ENCODE measurements around the gene ADGRG3. TPM values are rescaled to one million over a fixed set of nuclear protein-coding genes. Genes with fewer than 3 reads are reported as not detected.

ADGRG3 gene
- total and polyA plus RNA-seq, 2 experiments from 2014 or later = not detected

- Histone ChIP-seq H3F3A (ENCODE audit: insufficient read depth) (no peaks in the 10 kb centered on the region), H4K20me1 (ENCODE audit: insufficient read depth) (no peaks in the 10 kb centered on the region), H3K79me2 (ENCODE audit: insufficient read depth) (no peaks in the 10 kb centered on the region), H3K9ac (no peak overlapping the region), H3K27me3 (replicated peaks; ENCODE audit: insufficient read depth) (no peaks in the 10 kb centered on the region), H3K9me3 (ENCODE audit: low read depth) (no peaks in the 10 kb centered on the region), H3K36me3 (ENCODE audit: low read depth) (no peaks in the 10 kb centered on the region), H3K4me1 (ENCODE audit: insufficient read depth) (no peaks in the 10 kb centered on the region), H3K4me3 (no peak overlapping the region), H3K27ac (no peak overlapping the region), H2AFZ (no peak overlapping the region), H3K9me2 (ENCODE audit: insufficient read depth) (no peaks in the 10 kb centered on the region), H3K4me2 (ENCODE audit: unreplicated experiment) (no peak overlapping the region)
- in situ Hi-C loops (cut with MboI) = no loop called here
- TF ChIP-seq EZH2phosphoT487 (IDR thresholded peaks at IDR 0.05; ENCODE audit: insufficient read depth, low read depth) (no peak), EZH2 (IDR thresholded peaks at IDR 0.05; ENCODE audit: insufficient read depth, poor library complexity, severe bottlenecking) (no peak)
- 87 to 88% methylated on average over 29 to 30 of the region's 30 CpGs for WGBS, 2 experiments (ENCODE audit: low coverage in 1 of 2, low lambda C conversion rate in 2 of 2, missing lambda C conversion rate in 2 of 2)
- DNase-seq = no peak
Observed at GRCh38 chr16:57725976-57726375, 57.9 kb downstream of the ADGRG3 start.

GRCh38 chr16:57726433-57726947 lies 58.4 kb downstream of the ADGRG3 start:
- no peak for TF ChIP-seq EZH2phosphoT487 (IDR thresholded peaks at IDR 0.05; ENCODE audit: insufficient read depth, low read depth)
- TF ChIP-seq EZH2 (IDR thresholded peaks at IDR 0.05; ENCODE audit: insufficient read depth, poor library complexity, severe bottlenecking) = no peak
- Histone ChIP-seq H3K4me2 (ENCODE audit: unreplicated experiment) (no peak overlapping the region), H3F3A (ENCODE audit: insufficient read depth) (no peaks in the 10 kb centered on the region), H3K9ac (no peak overlapping the region), H2AFZ (no peak overlapping the region), H3K4me1 (ENCODE audit: insufficient read depth) (no peaks in the 10 kb centered on the region), H3K27ac (no peak overlapping the region), H3K9me3 (ENCODE audit: low read depth) (no peaks in the 10 kb centered on the region), H3K27me3 (replicated peaks; ENCODE audit: insufficient read depth) (no peaks in the 10 kb centered on the region), H4K20me1 (ENCODE audit: insufficient read depth) (no peaks in the 10 kb centered on the region), H3K79me2 (ENCODE audit: insufficient read depth) (no peaks in the 10 kb centered on the region), H3K36me3 (ENCODE audit: low read depth) (no peaks in the 10 kb centered on the region), H3K9me2 (ENCODE audit: insufficient read depth) (no peaks in the 10 kb centered on the region), H3K4me3 (no peak overlapping the region)
- in situ Hi-C loops (cut with MboI) = no loop called here
- WGBS, 2 experiments (ENCODE audit: low coverage in 1 of 2, low lambda C conversion rate in 2 of 2, missing lambda C conversion rate in 2 of 2) = 61 to 63% methylated on average over 7 of the region's 7 CpGs
- DNase-seq = no peak

GRCh38 chr16:57727610-57728009 lies 59.5 kb downstream of the ADGRG3 start:
- Histone ChIP-seq H3K9ac (no peak overlapping the region), H3K79me2 (ENCODE audit: insufficient read depth) (no peaks in the 10 kb centered on the region), H3K9me2 (ENCODE audit: insufficient read depth) (no peaks in the 10 kb centered on the region), H3K36me3 (ENCODE audit: low read depth) (no peaks in the 10 kb centered on the region), H3K27me3 (replicated peaks; ENCODE audit: insufficient read depth) (no peaks in the 10 kb centered on the region), H3K4me2 (ENCODE audit: unreplicated experiment) (no peak overlapping the region), H3K4me1 (ENCODE audit: insufficient read depth) (peaks cover 8% of the 10 kb centered on the region), H3F3A (ENCODE audit: insufficient read depth) (peaks cover 11% of the 10 kb centered on the region), H3K9me3 (ENCODE audit: low read depth) (no peaks in the 10 kb centered on the region), H4K20me1 (ENCODE audit: insufficient read depth) (no peaks in the 10 kb centered on the region), H3K27ac (no peak overlapping the region), H2AFZ (no peak overlapping the region), H3K4me3 (no peak overlapping the region)
- 65 to 67% methylated on average over 4 of the region's 4 CpGs for WGBS, 2 experiments (ENCODE audit: low coverage in 1 of 2, low lambda C conversion rate in 2 of 2, missing lambda C conversion rate in 2 of 2)
- no peak for TF ChIP-seq EZH2 (IDR thresholded peaks at IDR 0.05; ENCODE audit: insufficient read depth, poor library complexity, severe bottlenecking)
- TF ChIP-seq EZH2phosphoT487 (IDR thresholded peaks at IDR 0.05; ENCODE audit: insufficient read depth, low read depth) = no peak
- no peak for DNase-seq
- in situ Hi-C loops (cut with MboI) = no loop called here

GRCh38 chr16:57728336-57729181 lies 60.5 kb downstream of the ADGRG3 start:
- Histone ChIP-seq H3K9ac (no peak overlapping the region), H2AFZ (no peak overlapping the region), H3F3A (ENCODE audit: insufficient read depth) (peaks cover 20% of the 10 kb centered on the region), H3K36me3 (ENCODE audit: low read depth) (no peaks in the 10 kb centered on the region), H3K79me2 (ENCODE audit: insufficient read depth) (no peaks in the 10 kb centered on the region), H3K9me2 (ENCODE audit: insufficient read depth) (no peaks in the 10 kb centered on the region), H3K27me3 (replicated peaks; ENCODE audit: insufficient read depth) (no peaks in the 10 kb centered on the region), H3K27ac (no peak overlapping the region), H3K9me3 (ENCODE audit: low read depth) (no peaks in the 10 kb centered on the region), H4K20me1 (ENCODE audit: insufficient read depth) (no peaks in the 10 kb centered on the region), H3K4me1 (ENCODE audit: insufficient read depth) (peaks cover 8% of the 10 kb centered on the region), H3K4me2 (ENCODE audit: unreplicated experiment) (no peak overlapping the region), H3K4me3 (no peak overlapping the region)
- in situ Hi-C loops (cut with MboI) = no loop called here
- DNase-seq = no peak
- WGBS, 2 experiments (ENCODE audit: low coverage in 1 of 2, low lambda C conversion rate in 2 of 2, missing lambda C conversion rate in 2 of 2) = 93 to 95% methylated on average over 14 of the region's 14 CpGs
- TF ChIP-seq EZH2 (IDR thresholded peaks at IDR 0.05; ENCODE audit: insufficient read depth, poor library complexity, severe bottlenecking) (no peak), EZH2phosphoT487 (IDR thresholded peaks at IDR 0.05; ENCODE audit: insufficient read depth, low read depth) (no peak)
